ENCODE results near the gene BRAT1. TPM values are rescaled to one million over a fixed set of nuclear protein-coding genes. Genes with fewer than 3 reads are reported as not detected.
A peak's percentile ranks its signal among the peaks of the same experiment; 100 is the strongest.

Gene BRAT1
- total RNA-seq, 1 experiment from 2014 or later = 50.0 TPM

GRCh38 chr7:2524808-2525657, 30.3 kb downstream of the BRAT1 start (continued):
- TF ChIP-seq NR2C2 (CRISPR knock-in tag; IDR thresholded peaks at IDR 0.05) (no peak), JUN (CRISPR knock-in tag; IDR thresholded peaks at IDR 0.05) (no peak), SOX15 (CRISPR knock-in tag; IDR thresholded peaks at IDR 0.05) (no peak), AFF4 (CRISPR knock-in tag; IDR thresholded peaks at IDR 0.05; ENCODE audit: borderline replicate concordance) (no peak), ESRRA (CRISPR knock-in tag; IDR thresholded peaks at IDR 0.05; ENCODE audit: borderline replicate concordance) (no peak), RELA (CRISPR knock-in tag; IDR thresholded peaks at IDR 0.05; ENCODE audit: borderline replicate concordance) (no peak), MYBL2 (CRISPR knock-in tag; IDR thresholded peaks at IDR 0.05) (no peak), TP53 (CRISPR knock-in tag; IDR thresholded peaks at IDR 0.05) (no peak), PRRX2 (CRISPR knock-in tag; IDR thresholded peaks at IDR 0.05) (no peak), FOXK1 (CRISPR knock-in tag; IDR thresholded peaks at IDR 0.05) (no peak; the same call in 1 of the 2 replicates), ZNF317 (CRISPR knock-in tag; IDR thresholded peaks at IDR 0.05; ENCODE audit: borderline replicate concordance, low read depth) (no peak)
- TF ChIP-seq, protein P1, sequence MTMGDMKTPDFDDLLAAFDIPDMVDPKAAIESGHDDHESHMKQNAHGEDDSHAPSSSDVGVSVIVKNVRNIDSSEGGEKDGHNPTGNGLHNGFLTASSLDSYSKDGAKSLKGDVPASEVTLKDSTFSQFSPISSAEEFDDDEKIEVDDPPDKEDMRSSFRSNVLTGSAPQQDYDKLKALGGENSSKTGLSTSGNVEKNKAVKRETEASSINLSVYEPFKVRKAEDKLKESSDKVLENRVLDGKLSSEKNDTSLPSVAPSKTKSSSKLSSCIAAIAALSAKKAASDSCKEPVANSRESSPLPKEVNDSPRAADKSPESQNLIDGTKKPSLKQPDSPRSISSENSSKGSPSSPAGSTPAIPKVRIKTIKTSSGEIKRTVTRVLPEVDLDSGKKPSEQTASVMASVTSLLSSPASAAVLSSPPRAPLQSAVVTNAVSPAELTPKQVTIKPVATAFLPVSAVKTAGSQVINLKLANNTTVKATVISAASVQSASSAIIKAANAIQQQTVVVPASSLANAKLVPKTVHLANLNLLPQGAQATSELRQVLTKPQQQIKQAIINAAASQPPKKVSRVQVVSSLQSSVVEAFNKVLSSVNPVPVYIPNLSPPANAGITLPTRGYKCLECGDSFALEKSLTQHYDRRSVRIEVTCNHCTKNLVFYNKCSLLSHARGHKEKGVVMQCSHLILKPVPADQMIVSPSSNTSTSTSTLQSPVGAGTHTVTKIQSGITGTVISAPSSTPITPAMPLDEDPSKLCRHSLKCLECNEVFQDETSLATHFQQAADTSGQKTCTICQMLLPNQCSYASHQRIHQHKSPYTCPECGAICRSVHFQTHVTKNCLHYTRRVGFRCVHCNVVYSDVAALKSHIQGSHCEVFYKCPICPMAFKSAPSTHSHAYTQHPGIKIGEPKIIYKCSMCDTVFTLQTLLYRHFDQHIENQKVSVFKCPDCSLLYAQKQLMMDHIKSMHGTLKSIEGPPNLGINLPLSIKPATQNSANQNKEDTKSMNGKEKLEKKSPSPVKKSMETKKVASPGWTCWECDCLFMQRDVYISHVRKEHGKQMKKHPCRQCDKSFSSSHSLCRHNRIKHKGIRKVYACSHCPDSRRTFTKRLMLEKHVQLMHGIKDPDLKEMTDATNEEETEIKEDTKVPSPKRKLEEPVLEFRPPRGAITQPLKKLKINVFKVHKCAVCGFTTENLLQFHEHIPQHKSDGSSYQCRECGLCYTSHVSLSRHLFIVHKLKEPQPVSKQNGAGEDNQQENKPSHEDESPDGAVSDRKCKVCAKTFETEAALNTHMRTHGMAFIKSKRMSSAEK (CRISPR knock-in tag; IDR thresholded peaks at IDR 0.05; ENCODE audit: borderline replicate concordance) = no peak

DNA sequence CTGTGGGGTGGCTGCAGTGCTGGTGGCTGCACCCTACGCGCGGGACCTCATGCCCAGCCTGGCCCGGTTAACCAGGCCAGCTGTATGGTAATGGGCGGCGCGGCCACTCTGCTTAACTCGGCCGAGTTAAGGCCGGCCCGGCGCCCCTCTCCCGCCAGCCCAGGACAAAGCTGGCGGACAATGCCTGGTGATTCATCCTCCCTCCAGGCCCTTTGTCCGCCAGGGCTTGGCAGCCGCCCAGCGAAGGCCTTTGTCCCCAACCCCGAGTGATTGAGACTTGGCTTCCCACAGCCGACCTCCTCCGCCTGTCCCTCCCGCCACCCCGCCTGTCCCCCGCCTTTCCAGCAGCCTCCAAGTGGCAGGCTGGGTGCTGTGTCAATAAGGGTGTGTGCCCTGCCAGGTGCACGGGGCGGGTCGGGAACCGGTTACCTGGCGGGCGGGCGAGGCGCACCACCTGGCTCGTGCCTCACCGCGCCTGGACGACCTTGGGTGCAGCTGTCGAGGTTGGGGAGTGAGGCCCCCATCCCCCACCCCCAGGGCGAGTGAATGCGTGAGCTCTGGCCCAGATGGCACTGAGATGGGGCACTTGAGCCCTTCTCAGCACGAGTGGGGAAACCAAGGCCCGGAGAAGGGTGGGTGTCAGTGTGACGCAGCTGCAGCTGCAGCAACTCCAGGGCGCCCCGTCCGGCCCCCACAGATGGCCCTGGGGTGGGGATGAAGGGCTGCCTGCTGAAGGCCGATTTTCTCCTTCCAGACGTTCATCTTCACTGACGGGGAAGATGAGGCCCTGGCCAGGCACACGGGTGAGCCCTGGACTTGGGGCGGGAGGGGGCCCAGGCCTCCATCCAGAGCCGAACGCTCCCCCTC, 31.1 kb downstream of the BRAT1 start:
- H3K4me1 Mint-ChIP-seq = peaks cover 41% of the 10 kb centered on the region
- H3K9me3 Mint-ChIP-seq = no peaks in the 10 kb centered on the region
- CTCF ChIA-PET = interaction anchor here (0.6 to 7.1 kb wide), 11 partner anchors 21 to 1531 kb away, joined by 3 to 65 read pairs (median 3); partner anchors contain the start of gene BRAT1
- 0 out of 2 replicates have a peak, but pooled peaks have one; percentile 0 for ATAC-seq
- H3K27me3 Mint-ChIP-seq (ENCODE audit: low read depth) = peaks cover 11% of the 10 kb centered on the region
- peak overlapping the region; percentile 34 for H3K4me3 Mint-ChIP-seq
- POLR2A ChIA-PET = interaction anchor here (0.6 to 1.6 kb wide), 8 partner anchors 14 to 147 kb away, joined by 3 to 7 read pairs (median 3); partner anchors contain the start of genes BRAT1 and IQCE
- H3K36me3 Mint-ChIP-seq = peaks cover 5% of the 10 kb centered on the region; the same call in 1 of the 2 replicates
- H3K27ac Mint-ChIP-seq = no peak overlapping the region
- peak; percentile 50 for DNase-seq (ENCODE audit: low spot score)
- no peak for TF ChIP-seq TCF7 (CRISPR knock-in tag; IDR thresholded peaks at IDR 0.05; ENCODE audit: low read depth)
- peak; percentile 68 for TF ChIP-seq ZNF423 (CRISPR knock-in tag; IDR thresholded peaks at IDR 0.05)
- 0 out of 2 replicates have a peak, but pooled peaks have one; percentile 15 for TF ChIP-seq MYBL2 (CRISPR knock-in tag; IDR thresholded peaks at IDR 0.05)
- TF ChIP-seq TEAD1 (CRISPR knock-in tag; IDR thresholded peaks at IDR 0.05) = 0 out of 2 replicates have a peak, but pooled peaks have one; percentile 31
- TF ChIP-seq ERG (CRISPR knock-in tag; IDR thresholded peaks at IDR 0.05) = no peak
- TF ChIP-seq ZNF121 (CRISPR knock-in tag; IDR thresholded peaks at IDR 0.05) = peak; percentile 67
- TF ChIP-seq ZNF232 (CRISPR knock-in tag; IDR thresholded peaks at IDR 0.05) = no peak
- TF ChIP-seq, protein P1 (CRISPR knock-in tag; IDR thresholded peaks at IDR 0.05; ENCODE audit: borderline replicate concordance) = no peak
- TF ChIP-seq FOXP1 (CRISPR knock-in tag; IDR thresholded peaks at IDR 0.05; ENCODE audit: borderline replicate concordance) = peak; percentile 36; the same call in 1 of the 2 replicates

Measured in WTC11 (cell line).